ENCODE measurements around the gene PRKCA.
A peak's percentile ranks its signal among the peaks of the same experiment; 100 is the strongest.
"Not testable (repeated sequence)": the region's sequence is repeated elsewhere in the genome, so short reads cannot be mapped to it uniquely, and the experiment has no call there.

The PRKCA gene

GRCh38 chr17:66301864-66302741 lies at the start of gene PRKCA:
Gene PRKCA, plus strand, starts transcription at chr17:66302613.
- peak; percentile 84 for DNase-seq

DNA sequence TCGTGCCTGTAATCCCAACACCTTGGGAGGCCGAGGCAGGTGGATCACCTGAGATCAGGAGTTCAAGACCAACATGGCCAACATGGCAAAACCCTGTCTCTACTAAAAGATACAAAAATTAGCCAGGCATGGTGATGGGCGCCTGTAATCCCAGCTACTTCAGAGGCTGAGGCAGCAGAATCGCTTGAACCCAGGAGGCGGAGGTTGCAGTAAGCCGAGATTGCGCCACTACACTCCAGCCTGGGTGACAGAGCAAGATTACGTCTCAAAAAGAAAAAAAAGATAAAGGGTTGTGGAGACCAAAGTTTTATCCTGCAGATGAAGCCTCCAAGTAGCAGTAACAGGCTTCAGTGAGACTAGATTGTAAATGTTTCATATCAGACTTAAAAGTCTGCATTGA lies 49.0 kb upstream of the PRKCA start:
- not testable (repeated sequence) for DNase-seq

DNA sequence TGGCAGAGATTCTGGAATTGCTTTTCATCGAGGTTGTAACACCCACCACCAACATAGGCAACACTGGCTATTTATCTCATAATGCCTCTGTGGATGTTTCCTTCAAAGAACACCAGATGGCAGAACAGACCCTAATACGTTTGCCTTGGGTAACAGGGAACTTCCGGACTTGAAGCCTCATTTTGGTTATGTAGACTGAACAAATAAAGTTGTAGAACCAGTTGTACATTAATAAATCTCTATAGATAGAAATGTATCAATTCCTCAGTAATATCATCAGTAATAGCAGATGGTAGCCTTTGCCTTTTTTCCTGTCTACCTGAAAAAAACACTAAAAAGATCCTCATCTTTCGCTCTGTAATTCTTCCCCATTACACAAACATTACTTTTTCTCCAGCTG lies 47.3 kb upstream of the PRKCA start:
- DNase-seq: peak; percentile 68

DNA sequence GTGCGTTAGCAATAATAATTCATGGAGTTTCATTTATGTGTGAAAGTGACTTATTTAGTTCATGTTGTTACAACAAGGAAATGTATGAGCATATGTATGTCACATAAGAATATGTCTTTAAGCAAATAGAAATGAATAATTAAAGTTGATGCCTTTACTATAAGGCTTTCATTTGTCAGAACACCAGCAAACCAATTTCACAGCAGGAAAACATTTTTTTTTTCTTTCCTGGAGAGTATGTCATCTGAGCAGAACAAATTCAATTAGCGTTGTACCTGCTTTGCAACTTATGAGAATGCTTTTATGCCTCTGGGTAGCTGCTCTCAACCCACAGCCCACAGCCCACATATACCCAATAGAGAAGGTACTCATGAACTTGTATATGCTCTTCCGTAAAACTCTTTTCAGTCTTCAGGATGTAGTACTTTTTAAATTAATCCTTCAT lies 46.9 kb upstream of the PRKCA start:
- no peak for DNase-seq

GRCh38 chr17:66260275-66260674 lies 42.1 kb upstream of the PRKCA start:
- no peak for DNase-seq

DNA sequence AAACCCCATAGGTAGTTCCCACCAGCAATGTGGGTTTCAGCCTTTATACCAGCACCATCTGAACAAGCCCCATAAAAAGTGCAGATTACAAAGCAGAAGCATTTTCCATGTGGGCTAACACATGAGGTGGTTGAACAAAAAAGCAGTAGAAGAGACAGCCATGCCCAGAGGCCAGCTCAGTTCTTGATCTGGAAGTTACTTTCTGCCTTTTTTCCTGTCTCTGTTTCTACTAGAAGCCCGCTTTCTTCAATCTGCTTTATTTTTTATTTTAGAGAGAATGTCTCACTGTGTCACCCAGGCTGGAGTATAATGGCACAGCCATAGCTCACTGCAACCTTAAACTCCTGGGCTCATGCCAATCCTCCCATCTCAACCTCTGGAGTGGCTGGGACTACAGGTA lies 41.7 kb upstream of the PRKCA start:
- DNase-seq: no peak

DNA sequence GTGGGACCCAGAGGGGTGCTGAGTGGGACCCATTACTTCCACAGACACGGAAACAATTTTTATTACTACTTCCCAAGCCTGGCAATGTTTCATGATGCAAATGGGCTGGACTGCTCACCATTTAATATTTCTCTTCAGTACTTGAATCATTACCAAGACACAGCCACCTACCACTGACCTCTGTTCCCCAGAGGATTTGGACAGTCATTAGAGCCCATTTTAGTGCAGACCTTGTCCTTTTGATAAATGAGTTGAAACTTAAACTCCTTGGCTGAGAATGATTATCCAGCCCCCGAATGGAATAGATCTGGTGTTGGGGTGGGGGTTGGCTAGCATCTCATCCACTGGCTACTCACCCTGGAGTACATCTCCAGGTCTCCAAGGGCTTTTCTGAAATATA lies 39.6 kb upstream of the PRKCA start:
- DNase-seq: no peak

DNA sequence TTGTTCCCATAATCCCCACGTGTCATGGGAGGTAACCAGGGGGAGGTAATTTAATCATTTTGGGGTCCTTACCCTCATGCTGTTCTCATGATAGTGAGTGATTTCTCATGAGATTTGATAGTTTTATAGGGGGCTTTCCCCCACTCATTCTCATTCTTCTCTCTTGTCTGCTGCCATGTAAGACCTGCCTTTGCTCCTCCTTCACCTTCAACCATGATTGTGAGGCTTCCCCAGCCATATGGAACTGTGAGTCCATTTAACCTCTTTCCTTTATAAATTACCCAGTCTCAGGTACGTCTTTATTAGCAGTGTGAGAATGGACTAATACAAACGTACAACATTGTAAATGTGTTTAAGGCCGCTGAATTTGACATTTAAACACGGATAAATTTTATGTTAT lies 37.7 kb upstream of the PRKCA start:
- DNase-seq: no peak

DNA sequence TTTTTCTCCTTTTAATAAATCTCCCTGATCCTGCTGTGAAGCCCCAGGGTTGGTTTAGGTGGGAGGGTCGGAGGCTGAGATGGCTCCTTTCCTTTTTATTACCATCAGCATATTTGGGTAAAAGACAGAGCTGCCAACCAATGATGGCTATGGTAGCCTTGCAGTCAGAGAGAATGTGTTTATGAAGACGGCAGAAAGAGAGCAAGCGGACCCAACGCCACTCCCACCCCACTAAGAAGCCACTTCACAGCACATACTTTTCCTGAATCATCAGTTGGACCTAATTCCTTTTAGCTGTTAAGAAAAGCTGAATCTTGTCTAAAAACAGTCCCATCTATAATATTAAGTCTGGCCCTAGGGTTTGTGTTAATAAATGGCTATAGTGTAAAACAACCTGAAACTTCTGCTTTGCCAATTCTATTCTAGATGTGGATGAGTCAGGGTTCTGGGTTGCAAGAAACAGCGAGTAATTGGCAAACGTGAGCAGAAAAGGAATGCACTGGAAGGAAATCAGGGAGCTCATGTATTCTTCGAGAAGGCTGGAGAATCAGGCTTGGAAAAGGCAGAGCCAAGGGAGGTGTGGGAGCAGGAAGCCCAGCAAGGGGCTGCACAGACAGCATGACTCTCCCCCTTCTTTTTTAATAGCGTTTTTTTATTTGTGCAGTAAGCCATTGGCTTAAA lies 34.0 kb upstream of the PRKCA start:
- peak; percentile 72 for DNase-seq

DNA sequence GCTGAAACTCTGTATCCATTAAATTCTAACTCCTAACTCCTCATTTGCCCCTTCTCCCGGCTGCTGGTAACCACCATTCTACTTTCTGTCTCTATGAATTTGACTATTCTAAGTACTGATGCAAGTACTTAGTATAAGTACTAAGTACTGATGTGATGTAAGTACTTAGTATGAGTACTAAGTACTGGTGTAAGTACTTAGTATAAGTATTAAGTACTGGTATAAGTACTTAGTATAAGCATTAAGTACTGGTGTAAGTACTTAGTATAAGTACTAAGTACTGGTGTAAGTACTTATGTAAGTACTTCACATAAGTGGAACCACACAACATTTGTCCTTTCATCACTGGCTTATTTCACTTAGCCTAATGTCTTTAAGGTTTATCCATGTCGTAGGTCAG lies 32.3 kb upstream of the PRKCA start:
- no peak for DNase-seq

DNA sequence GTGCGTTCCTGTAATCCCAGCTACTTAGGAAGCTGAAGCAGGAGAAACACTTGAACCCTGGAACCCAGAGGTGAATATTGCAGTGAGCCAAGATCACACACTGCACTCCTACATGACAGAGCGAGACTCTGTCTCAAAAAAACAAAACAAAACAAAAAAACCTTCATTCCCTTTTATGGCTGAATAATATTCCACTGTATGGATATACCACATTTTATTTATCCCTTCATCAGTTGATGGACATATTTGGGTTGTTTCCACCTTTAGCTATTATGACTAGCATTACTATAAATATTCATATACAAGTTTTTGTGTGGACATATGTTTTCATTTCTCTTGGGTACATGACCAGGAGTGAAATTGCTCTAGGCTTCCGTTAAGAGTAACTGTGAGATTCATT lies 30.9 kb upstream of the PRKCA start:
- no peak for DNase-seq

DNA sequence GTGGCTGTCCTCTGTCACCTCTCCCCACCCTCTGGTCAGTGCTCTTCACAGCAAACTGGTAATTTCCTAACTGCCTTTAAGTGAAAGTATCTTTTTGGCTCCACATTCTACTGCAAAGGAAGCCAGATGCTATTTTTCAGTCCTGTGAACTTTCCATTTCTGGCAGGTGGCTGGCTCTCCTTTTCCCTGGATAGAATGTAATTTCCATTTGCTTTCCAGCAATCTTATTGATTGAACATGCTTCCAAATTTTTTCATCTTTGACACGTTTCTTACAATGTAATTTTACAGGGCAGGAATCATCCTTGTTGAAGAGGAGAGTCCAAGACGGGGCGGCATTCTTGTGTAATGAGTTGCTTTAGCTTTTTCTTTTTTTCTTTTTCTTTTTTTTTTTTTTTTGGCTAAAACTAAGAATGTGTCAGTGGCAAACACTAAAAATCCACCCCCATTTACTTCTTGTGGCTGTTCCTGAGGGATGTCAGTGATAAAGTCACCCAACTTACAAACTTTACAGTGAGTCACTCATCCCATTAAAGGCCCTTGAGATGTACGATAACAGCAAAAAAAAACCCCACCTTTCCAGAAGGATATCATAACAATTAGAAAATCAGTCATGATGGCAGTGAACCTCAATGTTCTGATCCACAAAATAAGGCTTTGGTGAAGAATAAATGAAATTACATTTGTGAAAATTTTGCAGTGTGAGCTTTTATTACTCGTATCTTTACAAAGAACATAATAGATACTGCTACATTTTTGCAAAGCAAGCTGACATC lies 29.4 kb upstream of the PRKCA start:
- peak; percentile 75 for DNase-seq

DNA sequence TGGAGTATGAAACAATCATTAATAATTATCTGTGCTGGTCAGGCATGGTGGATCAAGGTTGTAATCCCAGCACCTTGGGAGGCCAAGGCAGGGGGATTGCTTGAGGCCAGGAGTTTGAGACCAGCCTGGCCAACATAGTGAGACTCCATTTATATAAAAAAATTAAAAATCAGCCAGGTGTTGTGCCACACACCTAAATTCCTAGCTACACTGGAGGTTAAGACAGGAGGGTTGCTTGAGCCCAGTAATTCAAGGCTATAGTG lies 28.9 kb upstream of the PRKCA start:
- DNase-seq: no peak

DNA sequence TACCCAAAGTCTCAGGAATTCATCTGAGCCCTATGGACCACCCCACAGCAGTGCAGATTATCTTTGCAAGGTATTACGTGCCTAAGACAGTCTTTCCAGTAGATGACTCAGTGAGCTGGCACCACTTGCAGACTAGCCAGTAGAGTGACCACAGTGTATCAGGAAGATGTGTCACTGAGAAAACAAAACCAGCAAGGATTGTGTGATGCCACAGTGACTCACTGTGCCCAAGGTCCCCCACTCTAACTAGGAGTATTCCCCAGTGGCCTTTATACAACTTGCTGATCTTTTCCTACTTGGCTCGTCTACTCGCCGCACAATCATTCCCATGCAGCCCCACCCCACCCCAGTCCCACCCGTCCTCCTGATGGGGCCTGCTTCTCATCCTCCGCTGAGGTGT lies 26.8 kb upstream of the PRKCA start:
- peak; percentile 94 for DNase-seq

DNA sequence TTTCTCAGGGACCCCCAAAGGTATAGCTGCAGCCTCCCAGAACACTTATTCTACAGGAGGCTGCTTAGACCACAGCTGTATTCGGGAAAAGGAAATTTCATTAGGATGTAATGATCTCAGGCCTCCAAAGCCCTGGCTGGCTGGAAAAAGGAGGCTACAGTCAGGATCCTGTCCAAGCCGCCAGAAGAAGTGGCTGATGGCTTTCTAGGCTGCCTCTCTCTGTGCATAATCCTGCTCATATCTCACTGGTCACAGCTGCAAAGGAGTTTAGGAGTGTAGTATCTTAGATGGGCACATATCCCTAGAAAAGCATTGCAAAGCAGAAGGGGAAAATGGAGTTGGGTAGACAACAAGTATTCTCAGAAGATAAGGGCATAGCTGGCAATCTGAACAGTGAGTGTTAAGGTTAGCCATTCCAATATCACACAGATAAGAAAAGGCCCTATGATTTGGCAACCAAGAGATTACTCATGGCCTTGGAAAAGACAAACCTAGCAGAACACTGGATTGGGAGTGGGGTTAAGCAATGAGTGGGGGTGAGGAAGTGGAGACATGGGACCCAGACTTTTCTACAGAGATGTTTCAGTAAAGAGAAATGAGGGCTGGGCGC lies 26.0 kb upstream of the PRKCA start:
- DNase-seq: peak; percentile 35

GRCh38 chr17:66277191-66277590 lies 25.2 kb upstream of the PRKCA start:
- DNase-seq: no peak

DNA sequence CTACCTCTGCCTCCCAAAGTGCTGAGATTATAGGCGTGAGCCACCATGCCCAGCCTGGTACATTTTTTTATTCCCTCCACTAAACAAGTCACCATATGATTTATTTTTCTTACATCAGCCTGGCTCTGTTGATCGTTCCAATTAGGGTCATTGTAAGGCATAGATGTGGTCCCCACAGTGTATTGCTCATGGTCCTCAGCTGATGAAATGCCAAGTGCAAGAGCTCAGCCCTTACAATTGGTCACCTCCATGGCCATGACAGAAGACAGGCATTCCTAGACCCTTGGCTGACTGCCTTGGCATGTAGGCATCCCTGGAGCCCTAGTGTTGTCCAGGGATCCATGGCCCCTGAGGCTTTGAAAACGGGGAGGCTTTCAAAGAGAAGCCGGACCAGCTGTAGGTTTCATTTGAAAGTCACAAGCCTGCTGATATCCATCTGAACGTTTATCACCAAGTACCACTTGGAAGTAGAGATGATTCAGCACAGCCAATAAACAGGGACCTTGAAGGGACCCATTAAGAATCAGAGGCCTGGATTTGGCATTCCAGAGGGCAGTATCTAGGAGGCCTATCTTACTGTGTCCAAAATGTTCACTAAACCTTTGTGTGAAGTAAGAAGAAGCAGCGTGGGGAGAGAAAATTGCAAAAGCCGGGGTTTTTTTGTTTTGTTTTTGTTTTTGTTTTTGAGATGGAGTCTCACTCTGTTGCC lies 20.6 kb upstream of the PRKCA start:
- no peak for DNase-seq

- no peak for DNase-seq
Measured at GRCh38 chr17:66283296-66283934, 19.0 kb upstream of the PRKCA start.

- DNase-seq: no peak
Measured at GRCh38 chr17:66283971-66284370, 18.4 kb upstream of the PRKCA start.

GRCh38 chr17:66285149-66285548 lies 17.3 kb upstream of the PRKCA start:
- DNase-seq: no peak

- no peak for DNase-seq
Measured at GRCh38 chr17:66287911-66288310, 14.5 kb upstream of the PRKCA start.

GRCh38 chr17:66290101-66290722 lies 12.2 kb upstream of the PRKCA start:
- DNase-seq: no peak

Data from HCEC 1CT (cell line).